ENCODE data around the gene HP1BP3. TPM values are rescaled to one million over a fixed set of nuclear protein-coding genes. Genes with fewer than 3 reads are reported as not detected.

Gene HP1BP3
- total RNA-seq, 1 donor from 2014 or later, result 236 TPM

DNA sequence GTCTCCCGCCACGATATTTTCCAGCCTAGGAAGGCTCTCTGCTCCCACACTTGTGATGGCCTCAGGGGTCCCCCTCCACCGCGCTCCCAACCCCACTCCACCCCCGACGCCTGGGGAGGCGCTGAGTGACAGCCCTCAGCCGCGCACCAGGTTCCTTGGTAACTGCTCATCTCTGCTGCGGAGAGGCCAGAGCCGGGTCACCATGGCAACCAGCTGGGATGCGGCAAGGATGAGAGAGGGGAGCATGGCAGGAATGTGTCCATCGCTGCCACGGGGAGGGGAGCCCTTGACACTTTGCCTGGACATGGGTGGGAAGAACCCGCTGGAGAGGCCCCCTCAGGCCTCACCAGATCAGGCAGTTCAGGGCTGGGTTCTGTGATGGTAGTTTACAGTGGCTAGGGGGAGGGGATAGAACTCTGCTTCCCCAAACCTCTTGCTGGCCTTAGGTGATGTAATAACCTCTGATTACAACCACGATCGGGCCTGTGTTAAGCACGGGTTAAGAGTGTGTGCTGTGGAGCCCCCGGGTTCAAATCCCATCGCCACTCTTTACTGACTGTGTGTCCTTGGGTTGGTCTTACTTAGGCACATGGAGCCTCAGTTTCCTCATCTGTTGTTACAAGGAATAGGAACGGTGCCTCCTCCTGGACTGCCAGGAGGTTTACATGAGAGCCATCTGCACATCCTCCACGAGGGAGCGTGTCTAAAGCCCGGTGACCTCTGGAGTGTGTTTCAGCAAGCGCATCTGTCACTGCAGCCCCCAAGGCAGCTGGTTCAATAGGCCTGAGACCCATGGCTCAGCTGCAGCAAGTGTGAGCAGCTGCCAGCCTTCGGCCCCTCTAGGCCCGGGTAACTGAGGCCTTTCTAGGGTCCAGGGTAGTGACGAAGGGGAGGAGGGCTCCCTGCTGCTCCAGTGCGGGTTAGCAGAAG, 75.6 kb downstream of the HP1BP3 start:
- no peak for DNase-seq

DNA sequence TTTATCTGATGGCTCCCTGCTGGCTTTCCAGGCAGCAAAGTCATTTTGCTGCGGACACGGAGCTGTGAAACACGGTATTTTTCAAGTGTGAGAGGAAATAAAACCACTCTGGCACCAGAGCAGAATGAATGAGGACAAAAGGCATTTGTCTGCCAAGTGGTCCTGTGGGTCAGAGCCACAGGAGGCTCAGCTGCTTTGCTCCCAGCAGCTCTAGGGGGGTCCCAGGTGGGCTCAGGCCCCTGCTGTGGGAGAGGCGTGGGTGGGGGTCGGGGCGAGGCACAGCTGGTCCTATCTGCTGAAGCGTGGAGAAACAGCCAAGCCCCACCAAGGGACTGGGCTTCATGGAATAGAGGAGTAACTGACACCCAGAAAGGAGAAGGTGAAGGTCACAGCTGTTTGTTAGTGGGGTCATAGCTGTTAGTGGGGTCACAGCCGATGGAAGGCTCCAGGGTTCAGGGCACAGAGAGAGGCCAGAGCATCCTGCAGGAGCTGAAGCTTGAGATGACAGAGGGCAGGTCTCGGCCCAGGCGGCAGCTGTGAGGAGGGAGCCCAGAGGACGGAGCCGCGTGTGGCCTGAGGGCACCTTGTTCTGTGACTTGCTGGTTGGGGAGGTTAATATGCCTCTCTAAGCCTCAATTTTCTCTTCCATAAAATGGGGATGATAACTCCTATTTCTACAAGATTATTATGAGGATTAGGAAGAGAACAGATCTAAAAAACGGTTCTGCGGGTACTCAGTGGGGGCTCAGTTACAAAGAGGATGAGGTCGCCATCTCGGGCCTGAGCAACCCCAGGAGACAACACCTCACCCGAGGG, 76.4 kb downstream of the HP1BP3 start:
- DNase-seq, result no peak

DNA sequence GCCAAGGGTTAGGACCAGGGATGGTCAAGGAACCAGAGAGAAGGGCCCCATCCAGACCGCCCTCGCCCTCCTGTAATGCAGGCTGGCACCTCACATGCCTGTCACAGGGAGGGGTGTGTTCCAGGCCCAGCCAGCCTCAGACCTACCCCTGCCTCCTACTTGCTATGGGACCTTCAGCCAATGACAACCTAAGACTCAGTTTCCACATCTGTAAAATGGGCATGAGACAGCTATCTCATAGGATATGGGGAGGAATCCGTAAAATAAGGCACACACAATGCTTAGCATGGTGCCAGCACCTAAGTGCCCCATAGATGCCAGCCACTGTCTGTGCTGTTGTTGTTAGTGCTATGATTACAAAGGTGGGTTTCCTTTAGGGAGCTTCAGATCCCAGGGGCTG, 77.2 kb downstream of the HP1BP3 start:
- DNase-seq, result no peak

DNA sequence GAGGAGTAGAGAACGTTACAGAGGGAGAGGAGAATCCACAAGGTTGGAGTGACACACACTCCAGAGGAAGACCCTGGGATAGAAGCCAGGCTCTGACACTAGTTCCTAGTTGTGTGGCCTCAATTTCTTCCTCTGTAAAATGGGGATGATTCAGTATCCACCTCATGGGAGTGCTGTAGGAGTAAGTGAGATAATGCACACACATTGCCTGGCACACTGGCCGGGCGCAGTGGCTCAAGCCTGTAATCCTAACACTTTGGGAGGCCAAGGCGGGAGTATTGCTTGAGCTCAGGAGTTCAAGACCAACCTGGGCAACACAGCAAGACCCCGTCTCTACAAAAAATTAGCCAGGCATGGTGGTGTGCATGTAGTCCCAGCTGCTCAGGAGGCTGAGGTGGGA, 78.2 kb downstream of the HP1BP3 start:
- DNase-seq, result no peak

DNA sequence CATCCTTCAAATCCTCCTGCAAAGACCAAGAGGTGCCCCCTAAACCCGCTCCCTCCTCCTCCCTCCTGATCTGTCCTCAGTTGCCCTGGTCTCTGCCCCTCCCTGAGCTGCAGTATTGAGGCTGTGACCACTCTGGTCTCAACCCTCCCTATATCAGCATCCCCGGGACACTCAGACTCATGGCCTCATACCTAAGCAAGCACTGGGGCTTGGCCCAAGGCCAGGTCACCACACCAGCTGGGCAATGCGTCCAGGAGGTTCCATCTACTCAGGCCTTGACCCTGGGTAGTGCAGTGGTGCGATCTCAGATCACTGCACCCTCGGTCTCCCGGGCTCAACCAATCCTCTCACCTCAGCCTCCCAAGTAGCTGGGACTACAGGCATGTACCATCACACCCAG, 79.0 kb downstream of the HP1BP3 start:
- DNase-seq, result no peak

DNA sequence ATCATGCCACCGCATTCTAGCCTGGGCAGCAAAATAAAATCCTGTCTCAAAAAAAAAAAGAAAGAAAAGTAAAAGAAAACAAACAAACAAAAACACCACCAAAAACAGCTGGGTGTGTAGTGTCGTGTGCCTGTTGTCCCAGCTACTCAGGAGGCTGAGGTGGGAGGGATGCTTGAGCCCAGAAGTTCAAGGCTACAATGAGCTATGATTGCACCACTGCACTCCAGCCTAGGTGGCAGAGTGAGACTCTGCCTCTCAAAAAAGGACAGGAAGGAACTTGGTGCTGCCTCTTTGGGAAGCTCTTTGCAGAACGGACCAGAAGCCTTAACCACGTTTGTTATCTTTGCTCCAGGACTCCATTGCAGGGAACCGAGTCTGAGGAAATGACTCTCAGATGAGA, 80.3 kb downstream of the HP1BP3 start:
- no peak for DNase-seq

DNA sequence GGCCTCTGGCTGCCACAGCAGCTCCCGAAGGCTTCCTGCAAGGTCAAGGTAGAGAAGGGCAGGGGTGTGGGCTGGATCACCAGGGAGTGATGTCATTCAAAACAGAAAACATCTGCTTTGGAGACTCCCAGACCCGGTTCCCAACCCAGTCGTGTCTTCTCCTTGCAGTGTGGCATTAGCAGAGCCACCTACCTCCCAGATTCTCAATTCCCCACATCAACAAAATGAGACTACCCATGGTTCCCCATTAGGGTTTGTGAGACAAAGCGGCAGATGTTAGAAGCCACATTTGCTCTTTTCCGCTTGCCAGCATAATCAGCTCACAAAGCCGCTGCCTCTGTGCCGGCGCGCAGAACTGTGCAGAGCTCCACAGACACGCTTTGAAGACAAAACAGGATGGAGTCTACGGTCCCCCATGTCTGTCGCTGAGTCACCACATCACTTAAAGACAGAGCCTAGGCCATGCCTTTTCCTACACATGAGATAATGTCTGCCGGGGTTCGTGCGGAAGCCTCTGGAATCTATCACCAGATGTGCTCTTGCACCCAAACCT, 81.8 kb downstream of the HP1BP3 start:
- no peak for DNase-seq

DNA sequence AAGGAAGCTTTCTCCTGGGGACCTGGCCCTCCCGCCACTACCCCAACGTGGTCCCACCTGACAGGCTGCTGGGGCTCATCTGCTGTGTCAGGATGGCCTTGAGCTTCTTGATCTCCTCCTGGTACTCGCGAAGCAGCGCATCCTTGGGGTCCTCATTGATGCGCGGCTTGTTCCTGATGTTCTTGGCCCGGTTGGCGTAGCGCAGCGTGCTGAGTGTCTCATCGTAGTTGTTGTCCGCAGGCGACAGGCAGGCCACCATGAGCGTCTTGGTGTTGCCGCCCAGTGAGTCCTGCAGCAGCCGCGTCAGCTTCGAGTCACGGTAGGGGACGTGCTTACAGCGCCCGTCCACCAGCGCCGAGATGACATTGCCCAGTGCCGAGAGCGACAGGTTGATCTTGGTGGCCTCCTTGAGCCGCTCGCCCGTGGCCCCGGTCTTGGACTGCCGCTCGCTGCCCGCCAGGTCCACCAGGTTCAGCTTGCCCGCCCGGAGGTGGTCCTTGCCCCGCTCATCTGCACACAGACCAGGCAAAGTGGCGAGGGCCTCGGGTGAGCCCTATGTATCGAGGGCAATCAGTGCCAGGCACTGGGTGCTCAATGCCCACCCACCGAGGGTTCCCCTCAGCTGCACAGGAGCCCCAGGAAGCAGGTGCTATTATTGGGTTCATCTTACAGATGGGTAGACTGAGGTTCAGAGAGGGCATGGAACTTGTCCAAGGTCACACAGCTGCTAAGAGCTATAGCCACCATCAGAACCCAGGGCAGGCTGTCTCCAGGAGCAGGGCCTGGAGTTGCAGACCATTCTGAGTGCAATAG, 82.5 kb downstream of the HP1BP3 start:
- DNase-seq, result no peak

DNA sequence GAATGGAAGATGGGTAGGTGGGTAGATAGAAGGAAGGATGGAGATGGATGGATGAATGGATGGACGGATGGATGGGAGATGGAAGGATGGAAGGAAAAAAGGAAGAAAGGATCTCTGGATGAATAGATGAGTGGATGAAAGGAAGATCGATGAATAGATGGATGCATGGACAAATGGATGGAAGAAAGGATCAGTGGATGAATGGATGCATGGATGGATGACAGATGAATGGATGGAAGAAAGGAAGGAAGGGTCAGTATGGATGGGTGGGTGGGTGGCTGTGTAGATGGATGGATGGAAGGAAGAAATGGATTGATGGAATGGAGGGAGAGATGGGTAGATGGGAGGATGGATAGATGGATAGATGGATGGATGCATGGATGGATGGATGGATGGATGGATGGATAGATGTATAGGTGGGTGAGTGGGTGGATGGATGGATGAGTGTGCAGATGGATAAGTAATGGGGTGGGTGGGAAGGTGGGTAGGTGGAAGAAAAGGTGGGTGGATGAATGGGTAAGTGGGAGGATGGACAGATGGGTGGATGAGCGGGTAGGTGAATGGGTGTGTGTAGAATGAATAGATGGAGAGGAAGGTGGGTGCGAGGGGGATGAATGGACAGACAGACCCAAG, 83.9 kb downstream of the HP1BP3 start:
- DNase-seq, result no peak

DNA sequence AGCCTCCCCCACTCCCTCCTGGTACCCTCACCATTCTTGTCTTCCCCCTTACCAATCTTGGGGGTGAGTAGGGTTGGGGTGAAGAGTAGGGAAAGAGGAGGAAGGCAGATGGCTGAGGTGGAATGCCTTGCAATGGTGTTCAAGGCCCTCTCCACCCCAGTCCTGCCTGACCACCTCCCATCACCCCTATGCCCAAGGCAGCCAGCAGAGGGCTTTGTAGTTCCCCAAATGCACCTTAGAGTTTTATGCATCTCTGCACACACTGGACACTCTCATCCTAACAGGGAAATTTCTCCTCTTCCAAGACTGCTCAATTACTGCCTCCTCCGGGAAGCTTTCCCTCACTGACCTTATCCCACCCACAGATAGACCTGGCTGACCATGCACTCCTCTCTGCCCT, 84.7 kb downstream of the HP1BP3 start:
- peak; percentile 49 for DNase-seq

DNA sequence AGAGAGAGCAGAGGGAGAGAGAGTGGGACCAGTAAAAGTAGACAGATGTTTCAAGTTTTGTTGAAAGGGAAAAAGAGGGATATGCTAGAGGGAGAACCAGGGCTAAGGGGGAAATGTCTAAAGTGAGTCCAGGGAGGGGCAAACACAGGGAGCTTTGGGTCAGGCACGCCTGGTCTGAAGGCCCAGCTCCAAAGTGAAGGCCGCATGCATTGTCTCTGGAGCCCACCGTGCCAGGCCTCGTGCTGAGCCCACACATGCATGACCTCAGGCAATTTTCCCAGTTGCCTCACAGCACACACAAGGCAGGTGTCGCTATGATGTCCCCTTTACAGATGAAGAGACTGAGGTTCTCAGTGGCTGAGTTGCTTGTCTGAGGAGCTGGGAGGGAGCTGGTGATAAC, 85.3 kb downstream of the HP1BP3 start:
- DNase-seq, result no peak

DNA sequence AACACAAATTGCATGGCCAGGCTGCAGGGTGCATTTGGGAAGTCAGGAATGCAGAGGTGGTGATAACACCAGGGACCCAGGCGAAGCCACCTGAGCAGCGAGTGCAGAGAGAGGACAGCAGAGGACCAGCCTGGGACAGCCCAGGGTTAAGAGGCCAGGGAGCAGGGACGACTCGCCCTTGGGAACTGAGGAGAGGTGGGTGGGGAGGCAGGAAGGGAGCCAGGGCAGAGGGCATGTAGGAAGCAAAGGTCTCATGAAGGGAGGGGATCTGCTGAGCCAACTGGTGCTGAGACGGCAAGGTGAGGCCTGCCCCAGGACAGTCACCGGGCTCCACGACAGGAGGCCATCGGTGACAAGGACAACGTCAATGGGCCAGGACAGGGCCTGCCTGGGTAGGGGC, 85.7 kb downstream of the HP1BP3 start:
- DNase-seq, result no peak

DNA sequence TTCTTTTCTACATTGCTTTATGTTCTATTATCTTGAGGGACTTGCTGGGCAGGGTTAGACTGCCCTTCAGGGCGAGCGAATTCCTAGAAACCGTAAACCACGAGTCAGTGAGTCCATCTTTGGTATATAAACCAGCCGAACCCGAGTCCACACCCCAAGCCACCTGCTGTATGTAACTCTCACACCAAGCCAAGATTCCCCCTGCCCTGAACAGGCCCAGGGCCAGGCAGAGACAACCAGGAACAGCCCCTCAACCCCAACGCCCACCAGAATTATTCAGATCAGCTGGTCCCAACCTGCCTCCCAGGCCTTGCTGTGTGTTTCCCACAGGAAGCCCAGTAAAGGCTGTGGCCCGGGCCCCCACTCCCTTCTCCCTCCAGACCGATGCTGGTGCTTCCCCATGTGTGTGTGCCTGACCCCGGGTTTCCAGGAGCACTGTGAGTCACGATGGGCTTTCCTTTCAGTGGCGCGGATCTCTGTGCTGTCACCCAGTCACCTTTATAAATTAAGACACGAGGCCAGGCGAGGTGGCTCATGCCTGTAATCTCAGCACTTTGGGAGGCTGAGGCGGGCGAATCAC, 86.4 kb downstream of the HP1BP3 start:
- peak; percentile 31 for DNase-seq

DNA sequence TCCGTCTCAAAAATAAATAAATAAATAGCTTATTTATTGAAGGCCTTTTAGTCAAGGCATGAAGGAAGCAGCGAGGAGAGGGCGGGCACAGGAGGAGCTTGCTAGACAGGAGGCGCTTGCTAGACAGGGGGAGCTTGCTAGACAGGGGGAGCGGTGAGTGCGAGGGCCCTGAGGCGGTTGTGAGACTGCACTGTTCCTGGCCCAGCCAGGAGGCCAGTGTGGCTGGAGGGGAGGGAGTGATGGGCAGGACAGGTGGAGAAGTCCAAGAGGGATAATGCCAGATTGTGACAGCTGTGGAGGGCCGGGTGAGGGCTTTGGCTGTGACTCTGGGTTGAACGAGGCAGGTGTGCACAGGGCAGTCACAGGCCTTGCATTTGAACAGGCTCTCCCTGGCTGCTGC, 87.5 kb downstream of the HP1BP3 start:
- DNase-seq, result no peak

DNA sequence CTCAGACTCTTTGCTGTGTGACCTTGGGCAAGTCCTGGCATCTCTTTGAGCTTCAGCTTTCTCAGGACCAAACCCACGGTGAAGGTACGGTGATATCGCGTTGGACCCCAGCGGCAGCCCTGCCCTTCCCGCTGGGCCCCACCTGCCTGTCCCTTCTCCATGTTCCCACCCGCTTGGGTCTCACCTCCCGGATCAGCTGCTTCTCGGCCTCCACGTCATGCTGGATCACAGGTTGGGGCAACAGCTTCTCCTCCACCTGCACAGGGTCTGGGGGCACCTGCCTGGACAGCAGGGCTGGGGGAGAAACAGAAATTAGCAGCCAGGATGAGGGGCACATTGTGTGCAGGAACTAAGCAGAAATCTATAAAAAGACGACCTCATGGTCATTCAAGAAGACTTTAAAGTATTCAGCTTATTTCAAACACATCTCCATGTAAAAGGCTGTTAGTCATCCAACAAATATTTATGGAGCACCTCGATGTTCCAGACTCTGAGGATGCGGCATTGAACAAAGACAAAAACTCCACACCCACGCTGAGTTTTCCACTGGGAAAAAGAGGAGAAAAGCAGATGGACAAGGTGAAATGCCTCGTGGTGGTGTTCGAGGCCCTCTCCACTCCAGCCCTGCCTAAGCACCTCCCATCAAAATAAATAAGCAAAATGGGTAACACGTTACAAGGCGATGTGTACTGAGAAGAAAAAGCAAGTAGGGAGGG, 88.8 kb downstream of the HP1BP3 start:
- no peak for DNase-seq

DNA sequence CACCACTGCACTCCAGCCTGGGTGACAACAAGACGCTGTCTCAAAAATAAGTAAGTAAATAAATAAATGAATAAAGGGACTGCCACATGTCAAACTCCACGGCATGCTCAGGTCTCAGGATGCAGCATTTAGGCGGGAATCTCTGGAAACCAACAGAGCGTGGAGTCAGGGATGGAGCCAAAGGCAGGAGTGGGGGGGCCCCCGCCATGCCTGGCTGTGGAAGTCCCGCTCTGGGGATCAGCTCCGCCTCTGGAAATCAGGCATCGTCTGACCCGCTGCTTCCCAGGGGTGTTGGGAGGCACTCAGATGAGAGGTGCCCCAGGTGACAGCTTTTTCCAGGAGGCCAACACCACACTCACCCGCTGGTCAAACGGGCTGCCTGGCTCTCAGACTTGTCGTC, 89.5 kb downstream of the HP1BP3 start:
- DNase-seq, result no peak

DNA sequence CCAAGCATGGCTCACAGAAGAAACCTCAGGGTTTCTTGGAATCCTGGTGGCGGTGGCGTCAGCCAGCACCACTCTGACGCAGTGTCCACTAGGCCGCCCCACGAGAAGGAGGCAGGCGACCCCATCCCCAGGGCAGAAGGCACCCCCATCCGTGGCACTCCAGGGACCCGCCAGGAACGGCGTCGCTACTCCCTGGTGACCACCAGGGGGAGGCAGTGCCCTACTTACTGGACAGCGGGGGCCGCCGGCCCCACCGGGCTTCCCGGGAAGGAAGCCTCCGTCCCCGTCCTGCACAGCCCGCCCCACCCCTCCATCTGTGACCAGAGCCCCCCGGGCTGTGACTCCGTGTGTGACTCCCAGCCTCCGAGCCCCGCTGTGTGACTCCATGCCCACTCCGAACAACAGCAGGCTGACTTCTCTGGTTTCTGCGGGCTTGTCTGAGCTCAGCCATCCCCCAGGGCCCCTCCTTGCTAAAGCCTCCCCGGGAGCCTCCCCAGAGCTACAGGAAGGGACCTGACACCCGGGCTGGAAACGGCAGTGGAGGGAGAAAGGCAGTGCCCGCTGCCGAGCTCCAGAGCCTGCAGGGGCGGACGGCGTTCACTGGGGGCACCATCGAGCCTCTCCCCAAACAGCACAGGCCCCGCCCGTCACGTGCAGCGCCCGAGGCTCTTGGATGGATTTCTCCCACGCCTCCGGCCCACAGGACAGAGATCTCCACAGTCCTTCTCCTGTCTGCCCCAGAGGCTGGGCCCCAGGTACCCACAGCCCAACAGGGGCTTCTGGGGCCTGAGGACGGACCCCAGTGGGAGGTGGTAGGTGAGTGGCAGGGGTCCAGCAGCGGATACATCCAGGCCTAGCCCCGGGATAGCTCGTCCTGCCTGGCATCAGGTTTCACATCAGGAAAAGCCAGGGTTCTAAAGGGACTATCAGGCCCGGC, 90.4 kb downstream of the HP1BP3 start:
- DNase-seq, result peak; percentile 92

DNA sequence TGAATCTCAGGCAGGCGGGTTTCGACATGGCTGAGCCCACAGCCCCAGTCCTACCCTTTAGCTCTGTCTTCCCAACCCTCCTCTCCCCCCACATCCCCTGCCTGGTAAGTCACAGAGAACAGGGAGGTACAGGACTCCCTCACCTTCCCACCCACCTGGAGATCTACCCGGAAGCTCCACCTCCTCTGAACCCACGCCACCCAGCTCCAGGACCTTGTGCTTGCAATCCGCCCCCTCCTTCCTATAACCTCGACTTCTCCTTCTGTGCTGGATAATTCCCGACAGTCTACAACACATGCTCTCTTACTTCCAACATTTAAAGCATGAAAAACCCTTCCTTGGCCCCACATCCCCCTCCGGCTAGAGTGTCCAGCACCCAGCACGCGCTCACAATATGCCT, 91.6 kb downstream of the HP1BP3 start:
- no peak for DNase-seq

DNA sequence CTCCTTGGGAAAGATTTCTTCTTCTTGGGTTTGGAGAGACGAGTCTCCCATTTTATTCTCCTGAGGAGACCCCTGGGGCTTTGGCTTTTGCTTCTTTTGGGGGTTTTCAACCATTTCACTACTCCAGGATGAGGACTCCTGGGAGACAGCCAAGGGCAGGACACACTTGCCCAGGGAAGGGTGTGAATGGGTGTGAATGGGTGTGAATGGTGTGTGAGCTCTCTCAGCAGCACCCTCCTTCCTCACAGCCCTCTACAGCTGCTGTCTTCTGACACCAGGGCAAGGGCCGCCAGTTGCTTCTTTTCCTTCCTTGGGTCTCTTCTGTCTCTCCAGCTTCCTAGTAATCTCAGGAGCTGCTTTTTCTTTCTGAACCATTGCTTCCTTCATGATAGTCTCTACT, 93.5 kb downstream of the HP1BP3 start:
- no peak for DNase-seq
